ENCODE results near the gene PLB1.

Gene PLB1

GRCh38 chr2:28630341-28630740 lies 134.5 kb downstream of the PLB1 start:
- FAIRE-seq, result no peak

GRCh38 chr2:28631514-28632206 lies 135.8 kb downstream of the PLB1 start:
- FAIRE-seq, result no peak

- no peak for FAIRE-seq
Measured at GRCh38 chr2:28632791-28633190, 136.9 kb downstream of the PLB1 start.

- no peak for FAIRE-seq
Measured at GRCh38 chr2:28633204-28633603, 137.3 kb downstream of the PLB1 start.

- no peak for FAIRE-seq
Measured at GRCh38 chr2:28633746-28634145, 137.9 kb downstream of the PLB1 start.

- no peak for FAIRE-seq
Measured at GRCh38 chr2:28635191-28635611, 139.3 kb downstream of the PLB1 start.

GRCh38 chr2:28636491-28636890 lies 140.6 kb downstream of the PLB1 start:
- FAIRE-seq, result no peak

- FAIRE-seq, result no peak
Measured at GRCh38 chr2:28637066-28638047, 141.5 kb downstream of the PLB1 start.

GRCh38 chr2:28638102-28638501 lies 142.2 kb downstream of the PLB1 start:
- no peak for FAIRE-seq

GRCh38 chr2:28639092-28639691 lies 143.3 kb downstream of the PLB1 start:
- no peak for FAIRE-seq

GRCh38 chr2:28639836-28640235 lies 144.0 kb downstream of the PLB1 start:
- no peak for FAIRE-seq

- FAIRE-seq, result no peak
Measured at GRCh38 chr2:28640260-28640907, 144.5 kb downstream of the PLB1 start.

- FAIRE-seq, result no peak
Measured at GRCh38 chr2:28640908-28641300, 145.0 kb downstream of the PLB1 start.

GRCh38 chr2:28642796-28643195 lies 146.9 kb downstream of the PLB1 start:
- no peak for FAIRE-seq

- FAIRE-seq, result no peak
Measured at GRCh38 chr2:28643327-28643726, 147.5 kb downstream of the PLB1 start.

- peak; percentile 30 for FAIRE-seq
Measured at GRCh38 chr2:28643911-28644334, 148.1 kb downstream of the PLB1 start.

GRCh38 chr2:28644760-28645159 lies 148.9 kb downstream of the PLB1 start:
- FAIRE-seq, result no peak

- FAIRE-seq, result no peak
Measured at GRCh38 chr2:28645553-28645952, 149.7 kb downstream of the PLB1 start.

GRCh38 chr2:28647682-28648081 lies 151.8 kb downstream of the PLB1 start:
- FAIRE-seq, result no peak

GRCh38 chr2:28648147-28648546 lies 152.3 kb downstream of the PLB1 start:
- no peak for FAIRE-seq

- no peak for FAIRE-seq
Measured at GRCh38 chr2:28648671-28649395, 153.0 kb downstream of the PLB1 start.
